Smooth muscle cell (in vitro differentiated cells): ENCODE data around the gene RNASE12. TPM values are rescaled to one million over a fixed set of nuclear protein-coding genes. Genes with fewer than 3 reads are reported as not detected.

ENCODE experiments used
- DNase-seq: peaks from one replicate; lab custom pipeline; 2025; ENCODE audit not compliant: unreplicated experiment; lab: John Stamatoyannopoulos, UW
- H2AFZ ChIP-seq: fragments of 200-600 bp; sonication (generic); 2 replicates; pipeline ENCODE4 v1.6.0; 2016; ENCODE audit warnings: antibody characterized with exemption, low read depth, mild to moderate bottlenecking
- H3F3A ChIP-seq: fragments of 200-600 bp; sonication (generic); 2 replicates; pipeline ENCODE4 v1.6.0; 2017; ENCODE audit warnings: antibody characterized with exemption, low read depth
- H3K27ac ChIP-seq: fragments of 200-600 bp; sonication (generic); 2 replicates; pipeline ENCODE4 v1.5.1; 2016; ENCODE audit warnings: low read depth, mild to moderate bottlenecking
- H3K27me3 ChIP-seq: fragments of 200-600 bp; sonication (generic); 2 replicates; pipeline ENCODE4 v1.6.1; 2016; ENCODE audit warnings: low read depth, mild to moderate bottlenecking
- H3K36me3 ChIP-seq: fragments of 200-600 bp; sonication (generic); 2 replicates; pipeline ENCODE4 v1.5.1; 2016; ENCODE audit warnings: low read depth
- H3K4me1 ChIP-seq: fragments of 200-600 bp; sonication (generic); 2 replicates; pipeline ENCODE4 v1.5.1; 2016; ENCODE audit warnings: low read depth
- H3K4me2 ChIP-seq: fragments of 200-600 bp; sonication (generic); 2 replicates; pipeline ENCODE4 v1.6.0; 2016; ENCODE audit warnings: mild to moderate bottlenecking
- H3K4me3 ChIP-seq: fragments of 200-600 bp; sonication (generic); 2 replicates; pipeline ENCODE4 v1.5.1; 2016; ENCODE audit warnings: mild to moderate bottlenecking
- H3K79me2 ChIP-seq: fragments of 200-600 bp; sonication (generic); 2 replicates; pipeline ENCODE4 v1.6.0; 2016; ENCODE audit warnings: low read depth, mild to moderate bottlenecking
- H3K9ac ChIP-seq: fragments of 200-600 bp; sonication (generic); 2 replicates; pipeline ENCODE4 v1.6.0; 2016; ENCODE audit warnings: low read depth
- H3K9me3 ChIP-seq: fragments of 200-600 bp; sonication (generic); replicated peaks from 2 replicates; pipeline ENCODE4 v1.5.1; 2016; ENCODE audit warnings: low read depth
- H4K20me1 ChIP-seq: fragments of 200-600 bp; sonication (generic); 2 replicates; pipeline ENCODE4 v1.6.0; 2016; ENCODE audit warnings: low read depth
- WGBS: methylation state at CpG from one replicate; pipeline ENCODE4 v1.1.7; 2016; ENCODE audit warnings: low lambda C conversion rate; 5-methylcytosine and 5-hydroxymethylcytosine counted together
- polyA plus RNA-seq: library from polyadenylated mRNA; unstranded; fragments of >200 nt; fragmentation: Nextera tagmentation; extraction: Ambion mirVana; gene quantifications from 2 replicates; pipeline ENCODE4 v1.2.1, GENCODE V29; 2016
- total RNA-seq: library from RNA; depleted of rRNA; stranded (reverse); fragments of >200 nt; gene quantifications from 2 replicates; pipeline ENCODE4 v1.2.3, GENCODE V29; 2014
- TF ChIP-seq, protein P1 (sequence below): fragments of 200-600 bp; sonication (generic); IDR thresholded peaks from 2 replicates; pipeline ENCODE4 v1.5.1; 2017; ENCODE audit warnings: borderline replicate concordance, mild to moderate bottlenecking, antibody characterized with exemption; ENCODE audit not compliant: insufficient read depth, poor library complexity, severe bottlenecking

RNASE12 gene
- total and polyA plus RNA-seq, 2 experiments from 2014 or later, result not detected

DNA sequence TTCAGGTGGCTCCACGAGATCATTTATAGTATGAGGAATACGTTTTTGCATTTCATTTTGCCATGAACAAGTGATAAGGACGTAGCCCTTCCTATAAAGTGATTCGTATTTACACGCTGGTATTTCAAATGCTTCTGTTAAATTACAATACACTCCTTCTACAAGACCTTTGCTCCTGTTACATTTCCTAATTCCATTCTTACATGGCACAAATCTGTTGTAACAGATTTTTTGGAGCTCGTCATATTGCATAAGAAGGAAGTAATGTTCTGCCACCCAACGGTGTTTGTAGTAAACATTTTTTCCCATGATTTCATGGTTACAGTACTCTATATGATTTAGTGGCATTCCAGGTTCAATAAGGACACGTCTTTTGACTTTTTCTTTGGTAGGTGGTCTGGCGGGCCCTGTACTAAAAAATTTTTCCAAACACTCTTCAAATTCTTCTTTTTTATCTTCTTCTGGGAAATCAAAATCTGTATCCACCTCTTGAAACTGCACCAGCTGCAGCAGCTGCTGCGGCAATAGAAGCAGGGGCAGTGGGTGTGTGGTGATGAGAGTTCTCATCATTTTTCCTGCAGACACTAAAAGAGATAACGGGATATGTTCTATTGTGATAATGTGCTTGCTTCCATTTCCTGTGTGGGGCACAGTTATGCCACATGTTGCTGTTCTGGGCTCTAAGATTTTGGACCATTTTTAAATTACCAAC lies 34.5 kb downstream of the RNASE12 start:
- peaks cover 14% of the 10 kb centered on the region for H3K4me1 ChIP-seq
- H2AFZ ChIP-seq, result peak overlapping the region; percentile 66
- no peaks in the 10 kb centered on the region for H3K9me3 ChIP-seq
- no peak overlapping the region for H3K4me2 ChIP-seq
- no peak overlapping the region for H3K4me3 ChIP-seq
- no peaks in the 10 kb centered on the region for H3K79me2 ChIP-seq
- H3K36me3 ChIP-seq, result no peaks in the 10 kb centered on the region
- no peaks in the 10 kb centered on the region for H3F3A ChIP-seq
- TF ChIP-seq, protein P1, sequence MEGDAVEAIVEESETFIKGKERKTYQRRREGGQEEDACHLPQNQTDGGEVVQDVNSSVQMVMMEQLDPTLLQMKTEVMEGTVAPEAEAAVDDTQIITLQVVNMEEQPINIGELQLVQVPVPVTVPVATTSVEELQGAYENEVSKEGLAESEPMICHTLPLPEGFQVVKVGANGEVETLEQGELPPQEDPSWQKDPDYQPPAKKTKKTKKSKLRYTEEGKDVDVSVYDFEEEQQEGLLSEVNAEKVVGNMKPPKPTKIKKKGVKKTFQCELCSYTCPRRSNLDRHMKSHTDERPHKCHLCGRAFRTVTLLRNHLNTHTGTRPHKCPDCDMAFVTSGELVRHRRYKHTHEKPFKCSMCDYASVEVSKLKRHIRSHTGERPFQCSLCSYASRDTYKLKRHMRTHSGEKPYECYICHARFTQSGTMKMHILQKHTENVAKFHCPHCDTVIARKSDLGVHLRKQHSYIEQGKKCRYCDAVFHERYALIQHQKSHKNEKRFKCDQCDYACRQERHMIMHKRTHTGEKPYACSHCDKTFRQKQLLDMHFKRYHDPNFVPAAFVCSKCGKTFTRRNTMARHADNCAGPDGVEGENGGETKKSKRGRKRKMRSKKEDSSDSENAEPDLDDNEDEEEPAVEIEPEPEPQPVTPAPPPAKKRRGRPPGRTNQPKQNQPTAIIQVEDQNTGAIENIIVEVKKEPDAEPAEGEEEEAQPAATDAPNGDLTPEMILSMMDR, result no peak
- H3K9ac ChIP-seq, result no peak overlapping the region
- no peaks in the 10 kb centered on the region for H4K20me1 ChIP-seq
- no peak overlapping the region for H3K27ac ChIP-seq
- WGBS, result 85% methylated on average over 11 of the region's 11 CpGs
- DNase-seq, result no peak
- H3K27me3 ChIP-seq, result no peaks in the 10 kb centered on the region

DNA sequence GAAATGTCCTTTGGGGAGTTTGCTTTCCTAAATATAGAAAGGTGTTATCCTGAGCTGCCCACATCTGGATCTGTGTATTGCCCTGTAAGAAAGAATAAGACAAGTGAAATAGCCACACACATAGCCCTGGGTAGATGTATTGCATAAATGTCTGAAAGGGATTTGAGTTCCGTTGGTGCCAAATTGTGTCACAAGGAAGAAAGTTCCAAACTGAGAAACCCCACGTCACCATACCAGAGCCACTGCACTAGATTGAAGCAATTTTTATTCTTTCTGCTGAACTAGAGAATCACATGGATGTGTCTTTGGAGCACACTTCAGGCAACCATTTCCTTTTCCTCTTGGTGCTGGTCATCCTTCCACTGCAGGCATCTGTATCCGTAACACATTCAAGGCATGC lies 35.3 kb downstream of the RNASE12 start:
- no peak overlapping the region for H3K4me3 ChIP-seq
- no peak for DNase-seq
- H3K79me2 ChIP-seq, result no peaks in the 10 kb centered on the region
- no peaks in the 10 kb centered on the region for H3K9me3 ChIP-seq
- no peak overlapping the region for H3K9ac ChIP-seq
- no peak overlapping the region for H3K27ac ChIP-seq
- H3K36me3 ChIP-seq, result no peaks in the 10 kb centered on the region
- WGBS, result 95% methylated on average over 3 of the region's 3 CpGs
- no peaks in the 10 kb centered on the region for H3K27me3 ChIP-seq
- TF ChIP-seq, protein P1, result no peak
- no peak overlapping the region for H2AFZ ChIP-seq
- peaks cover 14% of the 10 kb centered on the region for H3K4me1 ChIP-seq
- no peak overlapping the region for H3K4me2 ChIP-seq
- H4K20me1 ChIP-seq, result no peaks in the 10 kb centered on the region
- H3F3A ChIP-seq, result no peaks in the 10 kb centered on the region

DNA sequence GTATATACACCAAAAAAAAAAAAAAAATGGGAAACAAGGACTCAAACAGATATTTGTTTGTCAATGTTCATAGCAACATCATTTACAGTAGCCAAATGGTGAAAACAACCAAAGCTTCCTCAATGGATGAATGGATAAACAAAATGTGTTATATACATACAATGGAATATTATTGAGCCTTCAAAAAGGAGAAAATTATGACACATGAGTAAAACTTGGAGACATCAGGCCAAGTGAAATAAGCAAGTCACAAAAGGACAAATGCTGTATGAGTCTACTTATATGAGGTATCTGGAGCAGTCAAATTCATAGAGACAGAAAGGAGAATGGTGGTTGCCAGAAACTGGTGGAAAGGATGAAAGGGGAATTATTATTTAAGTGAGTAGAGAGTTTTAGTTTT lies 38.2 kb downstream of the RNASE12 start:
- H3K9me3 ChIP-seq, result no peaks in the 10 kb centered on the region
- H3K4me1 ChIP-seq, result no peaks in the 10 kb centered on the region
- H3K9ac ChIP-seq, result no peak overlapping the region
- TF ChIP-seq, protein P1, result no peak
- no peak overlapping the region for H3K4me3 ChIP-seq
- H3K27me3 ChIP-seq, result no peaks in the 10 kb centered on the region
- no peak for DNase-seq
- H3K79me2 ChIP-seq, result no peaks in the 10 kb centered on the region
- no peaks in the 10 kb centered on the region for H3K36me3 ChIP-seq
- H3K4me2 ChIP-seq, result no peak overlapping the region
- no peaks in the 10 kb centered on the region for H3F3A ChIP-seq
- no peak overlapping the region for H2AFZ ChIP-seq
- H3K27ac ChIP-seq, result no peak overlapping the region
- H4K20me1 ChIP-seq, result no peaks in the 10 kb centered on the region

DNA sequence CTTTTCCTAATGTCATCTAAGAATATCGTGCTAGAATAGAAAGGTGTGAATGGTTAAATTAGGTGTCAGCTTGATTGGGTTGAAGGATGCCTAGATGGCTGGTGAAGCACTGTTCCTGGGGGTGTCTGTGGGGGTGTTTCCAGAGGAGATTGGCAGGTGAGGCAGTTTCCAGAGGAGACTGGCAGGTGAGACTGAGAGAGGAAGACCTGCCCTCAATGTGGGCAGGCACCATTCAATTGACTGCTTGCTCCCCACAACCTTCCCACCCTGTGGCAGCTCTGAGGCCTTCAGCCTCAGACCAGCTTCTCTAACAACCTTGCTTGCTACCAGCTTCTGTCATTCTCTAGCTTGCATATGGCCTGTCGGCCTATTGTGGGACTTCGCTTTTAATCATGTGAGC lies 39.6 kb downstream of the RNASE12 start:
- no peaks in the 10 kb centered on the region for H3F3A ChIP-seq
- H3K79me2 ChIP-seq, result no peaks in the 10 kb centered on the region
- no peak overlapping the region for H3K9ac ChIP-seq
- no peak overlapping the region for H3K27ac ChIP-seq
- no peaks in the 10 kb centered on the region for H3K9me3 ChIP-seq
- H3K4me3 ChIP-seq, result no peak overlapping the region
- 94% methylated on average over 3 of the region's 3 CpGs for WGBS
- H3K36me3 ChIP-seq, result no peaks in the 10 kb centered on the region
- no peaks in the 10 kb centered on the region for H3K27me3 ChIP-seq
- DNase-seq, result no peak
- no peak overlapping the region for H3K4me2 ChIP-seq
- H3K4me1 ChIP-seq, result no peaks in the 10 kb centered on the region
- no peaks in the 10 kb centered on the region for H4K20me1 ChIP-seq
- TF ChIP-seq, protein P1, result no peak
- no peak overlapping the region for H2AFZ ChIP-seq
